Uterus (tissue), 4 donors: ENCODE data around the gene SEMA3D. TPM values are rescaled to one million over a fixed set of nuclear protein-coding genes. Genes with fewer than 3 reads are reported as not detected.

ENCODE experiments used
- DNase-seq, 2 donors: peaks; one replicate each; pipeline ENCODE4 v3.0.0-alpha.2; 2019 to 2020
- H3K27ac ChIP-seq, 2 donors: fragments of 200-600 bp; sonication (generic); 1 replicate in 1 of 2; 2 replicates in 1 of 2; pipeline ENCODE4 v1.5.1; 2016 to 2018
- H3K27me3 ChIP-seq, 2 donors: fragments of 200-600 bp; sonication (generic); one replicate each; pipeline ENCODE4 v1.5.1; 2018 to 2019; ENCODE audit warnings: control low read depth in 1 of 2
- H3K36me3 ChIP-seq, 2 donors: fragments of 200-600 bp; sonication (generic); one replicate each; pipeline ENCODE4 v1.5.1; 2019; ENCODE audit warnings: control low read depth in 1 of 2
- H3K4me1 ChIP-seq, 2 donors: fragments of 200-600 bp; sonication (generic); one replicate each; pipeline ENCODE4 v1.5.1; 2018 to 2019; ENCODE audit warnings: control low read depth in 1 of 2
- H3K4me3 ChIP-seq, 2 donors: fragments of 200-600 bp; sonication (generic); 1 replicate in 1 of 2; 2 replicates in 1 of 2; pipeline ENCODE4 v1.5.1; 2018 to 2019; ENCODE audit warnings: mild to moderate bottlenecking in 1 of 2
- H3K9me3 ChIP-seq, 2 donors: fragments of 200-600 bp; sonication (generic); one replicate each; pipeline ENCODE4 v1.5.1; 2019; ENCODE audit warnings: control low read depth in 1 of 2
- CTCF ChIP-seq, 4 experiments: fragments of 200-600 bp in 2 of 4; fragments of 450-650 bp in 2 of 4; sonication (generic) in 2 of 4; IDR thresholded peaks; one replicate each; pipeline ENCODE4 v1.5.1; 2016 to 2019; ENCODE audit warnings: antibody characterized with exemption in 4 of 4, mild to moderate bottlenecking in 2 of 4, moderate library complexity in 1 of 4
- POLR2A ChIP-seq, 2 donors: fragments of 450-650 bp; IDR thresholded peaks; one replicate each; pipeline ENCODE4 v1.6.1; 2016; ENCODE audit warnings: antibody characterized with exemption in 2 of 2, mild to moderate bottlenecking in 1 of 2, moderate library complexity in 1 of 2
- intact Hi-C: fragments of 100-400 bp; cut with DNase I; formaldehyde crosslinking; loops from one replicate; pipeline ENCODE4 v1.15.1; 2023; ENCODE audit warnings: low total_unique reads
- total RNA-seq, 4 donors: library from RNA; depleted of rRNA in 3 of 4; stranded (reverse); fragments of >200 nt in 3 of 4; gene quantifications; one replicate each; pipeline versions ENCODE4 v1.1.0 to v1.2.4, GENCODE V29; 2014 to 2023
- donor health status: DM: yes; HTN: yes; CAD: no.

Gene SEMA3D
- total RNA-seq, 4 donors from 2014 or later, result 7.1 to 68.6 (median 20.4) TPM

- DNase-seq, result no peak
- Histone ChIP-seq H3K4me1 (no peaks in the 10 kb centered on the region), H3K27ac (no peak overlapping the region), H3K36me3 (no peaks in the 10 kb centered on the region), H3K4me3 (no peak overlapping the region), H3K27me3 (no peaks in the 10 kb centered on the region), H3K9me3 (no peaks in the 10 kb centered on the region)
- TF ChIP-seq POLR2A (IDR thresholded peaks at IDR 0.05) (no peak), CTCF (IDR thresholded peaks at IDR 0.05) (no peak)
- intact Hi-C loops, result no loop called here
Measured at GRCh38 chr7:85033263-85033662, 153.6 kb downstream of the SEMA3D start.

GRCh38 chr7:85031475-85031874 is 155.4 kb downstream of the SEMA3D start:
- intact Hi-C loops, result no loop called here
- H3K27ac ChIP-seq, result no peak overlapping the region
- H3K36me3 ChIP-seq, result no peaks in the 10 kb centered on the region
- H3K27me3 ChIP-seq, result no peaks in the 10 kb centered on the region
- TF ChIP-seq POLR2A (IDR thresholded peaks at IDR 0.05) (no peak), CTCF (IDR thresholded peaks at IDR 0.05) (no peak)
- no peak for DNase-seq
- no peaks in the 10 kb centered on the region for H3K9me3 ChIP-seq
- no peak overlapping the region for H3K4me3 ChIP-seq
- no peaks in the 10 kb centered on the region for H3K4me1 ChIP-seq

GRCh38 chr7:85030893-85031292 is 156.0 kb downstream of the SEMA3D start:
- Histone ChIP-seq H3K9me3 (no peaks in the 10 kb centered on the region), H3K4me1 (no peaks in the 10 kb centered on the region), H3K36me3 (no peaks in the 10 kb centered on the region), H3K4me3 (no peak overlapping the region), H3K27me3 (no peaks in the 10 kb centered on the region), H3K27ac (no peak overlapping the region)
- intact Hi-C loops, result no loop called here
- no peak for DNase-seq
- TF ChIP-seq POLR2A (IDR thresholded peaks at IDR 0.05), result no peak
- peak in 2 of 4 experiments; percentile 20 to 26 for TF ChIP-seq CTCF (IDR thresholded peaks at IDR 0.05)

GRCh38 chr7:85025312-85025756 is 161.5 kb downstream of the SEMA3D start:
- TF ChIP-seq CTCF (IDR thresholded peaks at IDR 0.05) (no peak), POLR2A (IDR thresholded peaks at IDR 0.05) (no peak)
- H3K4me3 ChIP-seq, result no peak overlapping the region
- intact Hi-C loops, result no loop called here
- H3K27me3 ChIP-seq, result no peaks in the 10 kb centered on the region
- H3K27ac ChIP-seq, result no peak overlapping the region
- H3K4me1 ChIP-seq, result no peaks in the 10 kb centered on the region
- DNase-seq, result no peak
- H3K9me3 ChIP-seq, result no peaks in the 10 kb centered on the region
- no peaks in the 10 kb centered on the region for H3K36me3 ChIP-seq

- Histone ChIP-seq H3K27me3 (no peaks in the 10 kb centered on the region), H3K9me3 (no peaks in the 10 kb centered on the region), H3K27ac (no peak overlapping the region), H3K4me1 (no peaks in the 10 kb centered on the region), H3K4me3 (no peak overlapping the region), H3K36me3 (no peaks in the 10 kb centered on the region)
- no peak for TF ChIP-seq CTCF (IDR thresholded peaks at IDR 0.05)
- intact Hi-C loops, result no loop called here
- DNase-seq, result no peak
Measured at GRCh38 chr7:85023916-85024315, 162.9 kb downstream of the SEMA3D start.
